ENCODE results near the gene PTAFR. TPM values are rescaled to one million over a fixed set of nuclear protein-coding genes. Genes with fewer than 3 reads are reported as not detected.

Gene PTAFR
- total RNA-seq, 1 experiment from 2014 or later, result 2.6 TPM

DNA sequence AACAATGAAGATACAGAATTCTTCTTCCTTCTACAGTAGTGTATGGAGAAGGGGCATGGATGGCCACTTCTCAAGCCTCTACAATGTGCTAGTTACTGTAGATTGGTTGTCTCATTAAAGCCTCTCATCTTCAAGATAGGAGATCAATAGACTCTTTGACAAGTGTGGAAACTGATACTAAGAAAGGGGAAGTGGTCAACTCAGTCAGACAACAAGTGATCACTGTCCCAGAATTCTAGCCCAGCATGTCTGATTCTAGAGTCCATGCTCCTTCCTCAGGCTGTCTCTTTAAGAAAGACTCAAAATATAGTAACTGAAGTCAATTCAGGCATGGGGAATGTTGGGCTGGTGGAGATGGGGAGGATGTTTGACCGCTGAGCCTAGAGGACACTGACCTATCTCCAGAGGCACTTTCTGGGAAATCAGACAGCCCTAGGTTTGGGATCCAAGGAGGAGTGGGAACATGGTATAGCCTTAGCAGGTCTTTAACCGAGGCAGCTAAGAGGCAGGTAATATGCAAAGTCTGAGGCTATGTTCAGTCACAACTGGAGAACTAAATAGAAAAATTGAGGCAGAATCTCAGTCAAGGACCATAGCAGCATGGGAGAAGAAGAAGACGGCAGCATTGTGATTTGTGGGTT, 48.8 kb downstream of the PTAFR start (continued):
- no peak for TF ChIP-seq TCF7 (CRISPR knock-in tag; IDR thresholded peaks at IDR 0.05; ENCODE audit: low read depth)
- TF ChIP-seq FOXK1 (CRISPR knock-in tag; IDR thresholded peaks at IDR 0.05), result no peak
- TF ChIP-seq OVOL2 (CRISPR knock-in tag; IDR thresholded peaks at IDR 0.05; ENCODE audit: borderline replicate concordance), result no peak
- TF ChIP-seq, protein P1, sequence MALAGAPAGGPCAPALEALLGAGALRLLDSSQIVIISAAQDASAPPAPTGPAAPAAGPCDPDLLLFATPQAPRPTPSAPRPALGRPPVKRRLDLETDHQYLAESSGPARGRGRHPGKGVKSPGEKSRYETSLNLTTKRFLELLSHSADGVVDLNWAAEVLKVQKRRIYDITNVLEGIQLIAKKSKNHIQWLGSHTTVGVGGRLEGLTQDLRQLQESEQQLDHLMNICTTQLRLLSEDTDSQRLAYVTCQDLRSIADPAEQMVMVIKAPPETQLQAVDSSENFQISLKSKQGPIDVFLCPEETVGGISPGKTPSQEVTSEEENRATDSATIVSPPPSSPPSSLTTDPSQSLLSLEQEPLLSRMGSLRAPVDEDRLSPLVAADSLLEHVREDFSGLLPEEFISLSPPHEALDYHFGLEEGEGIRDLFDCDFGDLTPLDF (CRISPR knock-in tag; IDR thresholded peaks at IDR 0.05), result no peak
- TF ChIP-seq, protein P2, sequence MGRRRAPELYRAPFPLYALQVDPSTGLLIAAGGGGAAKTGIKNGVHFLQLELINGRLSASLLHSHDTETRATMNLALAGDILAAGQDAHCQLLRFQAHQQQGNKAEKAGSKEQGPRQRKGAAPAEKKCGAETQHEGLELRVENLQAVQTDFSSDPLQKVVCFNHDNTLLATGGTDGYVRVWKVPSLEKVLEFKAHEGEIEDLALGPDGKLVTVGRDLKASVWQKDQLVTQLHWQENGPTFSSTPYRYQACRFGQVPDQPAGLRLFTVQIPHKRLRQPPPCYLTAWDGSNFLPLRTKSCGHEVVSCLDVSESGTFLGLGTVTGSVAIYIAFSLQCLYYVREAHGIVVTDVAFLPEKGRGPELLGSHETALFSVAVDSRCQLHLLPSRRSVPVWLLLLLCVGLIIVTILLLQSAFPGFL (CRISPR knock-in tag; IDR thresholded peaks at IDR 0.05; ENCODE audit: borderline replicate concordance), result no peak
- TF ChIP-seq IRF2 (CRISPR knock-in tag; IDR thresholded peaks at IDR 0.05; ENCODE audit: borderline replicate concordance, low read depth), result no peak
- TF ChIP-seq, protein P3, sequence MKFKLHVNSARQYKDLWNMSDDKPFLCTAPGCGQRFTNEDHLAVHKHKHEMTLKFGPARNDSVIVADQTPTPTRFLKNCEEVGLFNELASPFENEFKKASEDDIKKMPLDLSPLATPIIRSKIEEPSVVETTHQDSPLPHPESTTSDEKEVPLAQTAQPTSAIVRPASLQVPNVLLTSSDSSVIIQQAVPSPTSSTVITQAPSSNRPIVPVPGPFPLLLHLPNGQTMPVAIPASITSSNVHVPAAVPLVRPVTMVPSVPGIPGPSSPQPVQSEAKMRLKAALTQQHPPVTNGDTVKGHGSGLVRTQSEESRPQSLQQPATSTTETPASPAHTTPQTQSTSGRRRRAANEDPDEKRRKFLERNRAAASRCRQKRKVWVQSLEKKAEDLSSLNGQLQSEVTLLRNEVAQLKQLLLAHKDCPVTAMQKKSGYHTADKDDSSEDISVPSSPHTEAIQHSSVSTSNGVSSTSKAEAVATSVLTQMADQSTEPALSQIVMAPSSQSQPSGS (CRISPR knock-in tag; IDR thresholded peaks at IDR 0.05; ENCODE audit: borderline replicate concordance, low read depth), result no peak
- no peak for TF ChIP-seq GRHL2 (CRISPR knock-in tag; IDR thresholded peaks at IDR 0.05; ENCODE audit: insufficient replicate concordance, severe bottlenecking)
- TF ChIP-seq GTF2I (CRISPR knock-in tag; conservative IDR thresholded peaks at IDR 0.05), result no peak
- TF ChIP-seq, protein P4, sequence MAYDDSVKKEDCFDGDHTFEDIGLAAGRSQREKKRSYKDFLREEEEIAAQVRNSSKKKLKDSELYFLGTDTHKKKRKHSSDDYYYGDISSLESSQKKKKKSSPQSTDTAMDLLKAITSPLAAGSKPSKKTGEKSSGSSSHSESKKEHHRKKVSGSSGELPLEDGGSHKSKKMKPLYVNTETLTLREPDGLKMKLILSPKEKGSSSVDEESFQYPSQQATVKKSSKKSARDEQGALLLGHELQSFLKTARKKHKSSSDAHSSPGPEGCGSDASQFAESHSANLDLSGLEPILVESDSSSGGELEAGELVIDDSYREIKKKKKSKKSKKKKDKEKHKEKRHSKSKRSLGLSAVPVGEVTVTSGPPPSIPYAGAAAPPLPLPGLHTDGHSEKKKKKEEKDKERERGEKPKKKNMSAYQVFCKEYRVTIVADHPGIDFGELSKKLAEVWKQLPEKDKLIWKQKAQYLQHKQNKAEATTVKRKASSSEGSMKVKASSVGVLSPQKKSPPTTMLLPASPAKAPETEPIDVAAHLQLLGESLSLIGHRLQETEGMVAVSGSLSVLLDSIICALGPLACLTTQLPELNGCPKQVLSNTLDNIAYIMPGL (CRISPR knock-in tag; IDR thresholded peaks at IDR 0.05), result no peak
- TF ChIP-seq, protein P5, sequence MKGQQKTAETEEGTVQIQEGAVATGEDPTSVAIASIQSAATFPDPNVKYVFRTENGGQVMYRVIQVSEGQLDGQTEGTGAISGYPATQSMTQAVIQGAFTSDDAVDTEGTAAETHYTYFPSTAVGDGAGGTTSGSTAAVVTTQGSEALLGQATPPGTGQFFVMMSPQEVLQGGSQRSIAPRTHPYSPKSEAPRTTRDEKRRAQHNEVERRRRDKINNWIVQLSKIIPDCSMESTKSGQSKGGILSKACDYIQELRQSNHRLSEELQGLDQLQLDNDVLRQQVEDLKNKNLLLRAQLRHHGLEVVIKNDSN (CRISPR knock-in tag; IDR thresholded peaks at IDR 0.05), result no peak
- TF ChIP-seq RORB (CRISPR knock-in tag; IDR thresholded peaks at IDR 0.05), result no peak
- TF ChIP-seq, protein P6, sequence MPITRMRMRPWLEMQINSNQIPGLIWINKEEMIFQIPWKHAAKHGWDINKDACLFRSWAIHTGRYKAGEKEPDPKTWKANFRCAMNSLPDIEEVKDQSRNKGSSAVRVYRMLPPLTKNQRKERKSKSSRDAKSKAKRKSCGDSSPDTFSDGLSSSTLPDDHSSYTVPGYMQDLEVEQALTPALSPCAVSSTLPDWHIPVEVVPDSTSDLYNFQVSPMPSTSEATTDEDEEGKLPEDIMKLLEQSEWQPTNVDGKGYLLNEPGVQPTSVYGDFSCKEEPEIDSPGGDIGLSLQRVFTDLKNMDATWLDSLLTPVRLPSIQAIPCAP (CRISPR knock-in tag; IDR thresholded peaks at IDR 0.05), result no peak

DNA sequence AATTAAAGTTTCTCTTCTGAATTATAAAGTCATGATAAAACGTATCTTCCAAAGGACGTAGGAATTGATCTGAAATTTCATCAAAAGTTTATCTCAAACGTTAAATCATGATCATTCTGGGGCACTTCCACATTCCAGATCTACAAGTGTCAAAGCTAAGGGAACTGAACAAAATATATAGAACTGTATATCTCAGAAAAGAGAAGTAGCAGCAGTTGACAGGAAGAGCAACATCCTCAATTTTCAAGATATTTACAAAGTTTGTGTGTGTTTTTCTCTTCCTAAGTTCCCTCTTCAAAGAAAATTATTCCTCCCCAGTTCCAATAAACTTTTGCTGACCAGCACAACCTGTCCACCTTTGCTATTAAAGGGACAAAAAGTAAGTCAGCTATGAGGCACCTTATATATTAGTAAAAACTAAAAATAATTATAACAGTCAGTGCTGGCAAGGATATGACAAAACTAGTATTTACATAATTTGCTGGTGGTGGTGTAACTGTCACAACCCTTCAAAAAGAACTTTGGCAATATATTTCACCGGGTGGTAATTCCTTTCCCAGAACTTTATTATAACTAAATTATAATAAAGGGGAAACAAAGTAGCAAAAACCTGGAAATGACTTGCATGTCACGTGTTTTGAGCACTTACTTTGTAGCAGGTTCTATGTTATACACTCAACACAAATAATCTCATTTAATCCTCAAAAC, 49.6 kb downstream of the PTAFR start:
- no peak for DNase-seq (ENCODE audit: low spot score)
- CTCF ChIA-PET, result no interaction called here
- H3K4me1 Mint-ChIP-seq, result no peaks in the 10 kb centered on the region
- no peak for ATAC-seq
- no peak overlapping the region for H3K4me3 Mint-ChIP-seq
- H3K27me3 Mint-ChIP-seq (ENCODE audit: low read depth), result no peaks in the 10 kb centered on the region; the same call in 1 of the 2 replicates
- H3K27ac Mint-ChIP-seq, result no peak overlapping the region
- POLR2A ChIA-PET, result no interaction called here
- H3K9me3 Mint-ChIP-seq, result no peaks in the 10 kb centered on the region
- H3K36me3 Mint-ChIP-seq, result no peaks in the 10 kb centered on the region
- TF ChIP-seq NR1H2 (CRISPR knock-in tag; IDR thresholded peaks at IDR 0.05) (no peak), KAT7 (CRISPR knock-in tag; IDR thresholded peaks at IDR 0.05; ENCODE audit: borderline replicate concordance) (no peak), IRF2 (CRISPR knock-in tag; IDR thresholded peaks at IDR 0.05; ENCODE audit: borderline replicate concordance, low read depth) (no peak), JAZF1 (CRISPR knock-in tag; IDR thresholded peaks at IDR 0.05) (no peak), PRRX2 (CRISPR knock-in tag; IDR thresholded peaks at IDR 0.05) (no peak)
- TF ChIP-seq, protein P2 (CRISPR knock-in tag; IDR thresholded peaks at IDR 0.05; ENCODE audit: borderline replicate concordance), result no peak
- TF ChIP-seq, protein P7, sequence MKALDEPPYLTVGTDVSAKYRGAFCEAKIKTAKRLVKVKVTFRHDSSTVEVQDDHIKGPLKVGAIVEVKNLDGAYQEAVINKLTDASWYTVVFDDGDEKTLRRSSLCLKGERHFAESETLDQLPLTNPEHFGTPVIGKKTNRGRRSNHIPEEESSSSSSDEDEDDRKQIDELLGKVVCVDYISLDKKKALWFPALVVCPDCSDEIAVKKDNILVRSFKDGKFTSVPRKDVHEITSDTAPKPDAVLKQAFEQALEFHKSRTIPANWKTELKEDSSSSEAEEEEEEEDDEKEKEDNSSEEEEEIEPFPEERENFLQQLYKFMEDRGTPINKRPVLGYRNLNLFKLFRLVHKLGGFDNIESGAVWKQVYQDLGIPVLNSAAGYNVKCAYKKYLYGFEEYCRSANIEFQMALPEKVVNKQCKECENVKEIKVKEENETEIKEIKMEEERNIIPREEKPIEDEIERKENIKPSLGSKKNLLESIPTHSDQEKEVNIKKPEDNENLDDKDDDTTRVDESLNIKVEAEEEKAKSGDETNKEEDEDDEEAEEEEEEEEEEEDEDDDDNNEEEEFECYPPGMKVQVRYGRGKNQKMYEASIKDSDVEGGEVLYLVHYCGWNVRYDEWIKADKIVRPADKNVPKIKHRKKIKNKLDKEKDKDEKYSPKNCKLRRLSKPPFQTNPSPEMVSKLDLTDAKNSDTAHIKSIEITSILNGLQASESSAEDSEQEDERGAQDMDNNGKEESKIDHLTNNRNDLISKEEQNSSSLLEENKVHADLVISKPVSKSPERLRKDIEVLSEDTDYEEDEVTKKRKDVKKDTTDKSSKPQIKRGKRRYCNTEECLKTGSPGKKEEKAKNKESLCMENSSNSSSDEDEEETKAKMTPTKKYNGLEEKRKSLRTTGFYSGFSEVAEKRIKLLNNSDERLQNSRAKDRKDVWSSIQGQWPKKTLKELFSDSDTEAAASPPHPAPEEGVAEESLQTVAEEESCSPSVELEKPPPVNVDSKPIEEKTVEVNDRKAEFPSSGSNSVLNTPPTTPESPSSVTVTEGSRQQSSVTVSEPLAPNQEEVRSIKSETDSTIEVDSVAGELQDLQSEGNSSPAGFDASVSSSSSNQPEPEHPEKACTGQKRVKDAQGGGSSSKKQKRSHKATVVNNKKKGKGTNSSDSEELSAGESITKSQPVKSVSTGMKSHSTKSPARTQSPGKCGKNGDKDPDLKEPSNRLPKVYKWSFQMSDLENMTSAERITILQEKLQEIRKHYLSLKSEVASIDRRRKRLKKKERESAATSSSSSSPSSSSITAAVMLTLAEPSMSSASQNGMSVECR (CRISPR knock-in tag; IDR thresholded peaks at IDR 0.05; ENCODE audit: borderline replicate concordance), result no peak
- TF ChIP-seq, protein P5 (CRISPR knock-in tag; IDR thresholded peaks at IDR 0.05), result no peak

Data from WTC11 (cell line).